BLaER1 treated with 17β-estradiol and CSF1 and Interleukin-3, amounts not matched to agents 10 nM and 100 nM (cell line): ENCODE measurements around the gene KRT76.

Experiments
- H3K27ac ChIP-seq, 11 experiments: shearing (Covaris generic); formaldehyde crosslinking; 2 replicates each; pipeline ENCODE4 v1.8.1; 2022
- H3K27me3 ChIP-seq, 11 experiments: shearing (Covaris generic); formaldehyde crosslinking; 2 replicates each; pipeline ENCODE4 v1.8.1; 2022
- H3K36me3 ChIP-seq, 11 experiments: shearing (Covaris generic); formaldehyde crosslinking; 2 replicates each; pipeline ENCODE4 v1.8.1; 2022
- H3K4me1 ChIP-seq, 10 experiments: shearing (Covaris generic); formaldehyde crosslinking; 2 replicates each; pipeline ENCODE4 v1.8.1; 2022
- H3K4me2 ChIP-seq, 11 experiments: shearing (Covaris generic); formaldehyde crosslinking; 2 replicates each; pipeline ENCODE4 v1.8.1; 2022
- H3K4me3 ChIP-seq, 10 experiments: shearing (Covaris generic); formaldehyde crosslinking; 2 replicates each; pipeline ENCODE4 v1.8.1; 2022
- H3K9ac ChIP-seq, 11 experiments: shearing (Covaris generic); formaldehyde crosslinking; 2 replicates each; pipeline ENCODE4 v1.8.1; 2022
- H3K9me3 ChIP-seq, 11 experiments: shearing (Covaris generic); formaldehyde crosslinking; replicated peaks in 1 of 11; 2 replicates each; pipeline ENCODE4 v1.8.1; 2022
- H4K20me1 ChIP-seq, 11 experiments: shearing (Covaris generic); formaldehyde crosslinking; 2 replicates each; pipeline ENCODE4 v1.8.1; 2022
- Cebpa-rat ChIP-seq, 11 experiments: shearing (Covaris generic); IDR thresholded peaks; 2 replicates each; pipeline ENCODE4 v1.8.1; 2022

The KRT76 gene

DNA sequence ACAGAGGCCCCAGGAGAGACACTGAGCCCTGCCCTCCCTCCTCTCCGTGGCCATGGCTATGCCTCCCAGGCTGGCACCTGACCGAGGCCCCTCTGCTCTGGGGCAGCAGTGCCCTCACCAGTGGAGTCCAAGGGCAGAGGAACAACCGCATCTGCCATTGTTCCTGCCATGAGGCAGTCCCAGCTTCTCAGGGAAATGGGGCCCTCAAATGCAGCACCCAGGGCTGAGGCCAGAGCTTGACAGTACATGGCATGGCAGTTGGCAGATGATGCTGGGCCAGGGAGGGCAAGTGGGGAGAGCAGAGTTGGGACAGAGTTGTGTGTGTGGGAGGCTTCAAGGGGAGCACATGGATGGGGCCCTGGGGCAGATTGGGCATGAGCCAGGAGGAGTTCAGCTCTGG lies 52.8 kb downstream of the KRT76 start:
- no peaks in the 10 kb centered on the region for H3K36me3 ChIP-seq
- no peak overlapping the region for H3K27ac ChIP-seq
- H3K4me3 ChIP-seq: no peak overlapping the region
- no peaks in the 10 kb centered on the region for H3K4me1 ChIP-seq
- no peak overlapping the region for H3K9ac ChIP-seq
- H3K9me3 ChIP-seq: no peaks in the 10 kb centered on the region
- H3K4me2 ChIP-seq: no peak overlapping the region
- no peak for TF ChIP-seq Cebpa-rat (IDR thresholded peaks at IDR 0.05)
- H4K20me1 ChIP-seq: no peaks in the 10 kb centered on the region
- H3K27me3 ChIP-seq: no peaks in the 10 kb centered on the region

DNA sequence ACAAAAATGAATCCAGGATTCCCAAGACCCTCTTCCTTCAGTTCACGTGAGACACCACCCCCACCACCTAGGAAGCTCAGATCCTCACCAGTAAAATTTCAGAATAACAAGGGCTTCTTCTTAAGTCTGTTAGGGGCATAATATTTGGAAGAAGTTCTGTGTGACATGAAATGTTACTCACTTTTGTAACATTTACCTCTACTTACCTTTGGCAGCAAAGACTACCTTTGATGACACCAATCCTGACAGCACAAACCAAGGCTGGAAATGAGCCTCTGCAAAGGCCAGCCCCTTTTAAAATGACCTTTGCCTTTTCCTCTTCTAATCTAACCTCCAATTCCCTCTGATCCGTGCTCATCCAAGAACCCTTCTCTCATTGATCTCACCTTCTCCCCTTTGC lies 54.5 kb downstream of the KRT76 start:
- no peaks in the 10 kb centered on the region for H3K36me3 ChIP-seq
- no peaks in the 10 kb centered on the region for H3K9me3 ChIP-seq
- no peaks in the 10 kb centered on the region for H3K27me3 ChIP-seq
- H3K9ac ChIP-seq: no peak overlapping the region
- no peaks in the 10 kb centered on the region for H4K20me1 ChIP-seq
- no peak overlapping the region for H3K4me2 ChIP-seq
- H3K4me1 ChIP-seq: no peaks in the 10 kb centered on the region
- no peak overlapping the region for H3K4me3 ChIP-seq
- no peak for TF ChIP-seq Cebpa-rat (IDR thresholded peaks at IDR 0.05)
- no peak overlapping the region for H3K27ac ChIP-seq

DNA sequence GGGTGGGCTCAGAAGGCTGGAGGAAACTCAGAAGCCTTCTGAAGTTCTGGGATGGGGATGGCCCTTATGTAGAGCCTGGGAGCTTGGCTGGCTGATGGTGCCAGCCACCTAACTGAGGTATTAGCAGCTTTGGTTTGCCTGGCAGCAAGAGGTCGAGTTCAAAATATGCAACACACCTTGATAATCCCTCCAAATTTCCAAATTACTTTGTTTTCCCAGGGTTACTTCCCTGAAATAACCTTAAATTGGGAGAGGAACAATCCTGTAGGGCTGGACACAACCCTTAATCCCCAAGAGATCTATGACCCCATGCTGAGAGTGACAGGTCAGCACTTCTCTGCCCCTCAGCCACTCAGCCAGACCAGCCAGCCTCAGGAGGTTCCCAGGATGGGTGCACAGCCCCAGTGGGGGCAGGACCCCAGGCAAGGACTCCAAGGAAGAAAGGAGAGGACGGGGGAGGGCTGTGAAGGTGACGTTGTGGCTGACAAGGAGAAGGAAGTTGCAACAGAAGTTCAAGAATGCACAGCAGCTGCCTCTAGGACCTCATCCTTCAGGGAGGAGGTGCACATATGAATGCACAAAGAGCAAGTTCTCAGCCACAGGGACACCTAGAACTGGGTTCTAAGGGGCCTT lies 55.2 kb downstream of the KRT76 start:
- H3K4me1 ChIP-seq: no peaks in the 10 kb centered on the region
- no peaks in the 10 kb centered on the region for H4K20me1 ChIP-seq
- H3K27me3 ChIP-seq: no peaks in the 10 kb centered on the region
- TF ChIP-seq Cebpa-rat (IDR thresholded peaks at IDR 0.05): no peak
- H3K9me3 ChIP-seq: no peaks in the 10 kb centered on the region
- no peak overlapping the region for H3K9ac ChIP-seq
- no peak overlapping the region for H3K4me2 ChIP-seq
- no peak overlapping the region for H3K27ac ChIP-seq
- H3K4me3 ChIP-seq: no peak overlapping the region
- no peaks in the 10 kb centered on the region for H3K36me3 ChIP-seq

DNA sequence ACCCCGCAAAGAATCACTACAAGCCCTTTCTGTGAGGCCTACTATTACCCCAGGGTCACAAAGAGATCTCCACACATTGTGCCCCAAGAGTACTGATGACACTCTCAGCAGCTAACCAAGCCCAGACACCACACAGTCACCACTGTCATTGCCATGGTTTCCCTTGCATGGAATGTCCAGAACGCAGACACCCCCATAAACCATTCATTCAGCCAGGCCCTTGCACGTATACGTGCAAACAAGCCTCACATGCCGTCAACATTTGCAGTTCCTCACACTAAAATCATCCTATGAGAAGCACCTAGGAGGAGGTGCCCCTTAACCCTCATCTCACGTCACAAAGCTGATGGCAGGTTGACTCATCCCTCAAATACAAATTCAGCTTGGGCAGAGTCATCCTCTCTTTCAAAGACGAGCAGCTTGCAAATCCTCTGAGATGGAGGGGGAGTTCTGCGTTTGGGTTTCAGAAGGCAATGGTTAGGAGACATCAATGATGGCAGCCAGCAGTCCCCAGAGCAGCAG lies 56.7 kb downstream of the KRT76 start:
- Histone ChIP-seq H4K20me1 (no peaks in the 10 kb centered on the region), H3K27ac (no peak overlapping the region), H3K4me2 (no peak overlapping the region), H3K9ac (no peak overlapping the region), H3K27me3 (peaks cover under 1 to 9% (median 5%) of the 10 kb centered on the region in 11 experiments; a peak in 19 of 22 replicates), H3K9me3 (no peaks in the 10 kb centered on the region), H3K36me3 (no peaks in the 10 kb centered on the region), H3K4me3 (no peak overlapping the region), H3K4me1 (no peaks in the 10 kb centered on the region)
- no peak for TF ChIP-seq Cebpa-rat (IDR thresholded peaks at IDR 0.05)
